Liver (tissue), 9 donors: Measurements from ENCODE around the gene UPF1. TPM values are rescaled to one million over a fixed set of nuclear protein-coding genes. Genes with fewer than 3 reads are reported as not detected.
A peak's percentile ranks its signal among the peaks of the same experiment; 100 is the strongest.

ENCODE experiments used
- DNase-seq: peaks from one replicate; pipeline ENCODE4 v3.0.0-alpha.2; 2017; ENCODE audit warnings: low spot score
- H3K27ac ChIP-seq, 2 donors: one replicate each; pipeline ENCODE4 v1.7.0; 2013; ENCODE audit warnings: inconsistent platforms in 2 of 2, low read length in 2 of 2, control low read depth in 1 of 2, low read depth in 1 of 2, mild to moderate bottlenecking in 1 of 2
- H3K27me3 ChIP-seq, 4 donors: one replicate each; pipeline versions ENCODE4 v1.6.1 to v1.7.0; 2013; ENCODE audit warnings: low read length in 3 of 4, inconsistent platforms in 1 of 4, mild to moderate bottlenecking in 1 of 4, moderate library complexity in 1 of 4; ENCODE audit not compliant: control insufficient read depth in 4 of 4, insufficient read depth in 4 of 4
- H3K36me3 ChIP-seq, 4 donors: one replicate each; pipeline versions ENCODE4 v1.6.1 to v1.7.0; 2013; ENCODE audit warnings: low read length in 3 of 4, mild to moderate bottlenecking in 3 of 4, low read depth in 1 of 4, moderate library complexity in 1 of 4; ENCODE audit not compliant: control insufficient read depth in 4 of 4, insufficient read depth in 3 of 4
- H3K4me1 ChIP-seq, 4 donors: one replicate each; pipeline versions ENCODE4 v1.6.1 to v1.7.0; 2013; ENCODE audit warnings: low read length in 3 of 4, mild to moderate bottlenecking in 3 of 4, moderate library complexity in 1 of 4; ENCODE audit not compliant: control insufficient read depth in 4 of 4, insufficient read depth in 4 of 4
- H3K4me3 ChIP-seq, 3 donors: one replicate each; pipeline versions ENCODE4 v1.6.1 to v1.7.0; 2013; ENCODE audit warnings: low read length in 3 of 3, control low read depth in 1 of 3, low read depth in 1 of 3, mild to moderate bottlenecking in 1 of 3
- H3K9ac ChIP-seq, 2 donors: one replicate each; pipeline ENCODE4 v1.7.0; 2013; ENCODE audit warnings: low read length in 2 of 2, mild to moderate bottlenecking in 2 of 2, moderate library complexity in 2 of 2, control low read depth in 1 of 2, low read depth in 1 of 2
- H3K9me3 ChIP-seq, 4 donors: one replicate each; pipeline versions ENCODE4 v1.6.1 to v1.7.0; 2013; ENCODE audit warnings: low read length in 3 of 4; ENCODE audit not compliant: control insufficient read depth in 4 of 4
- ATF3 ChIP-seq: IDR thresholded peaks from 2 replicates; pipeline ENCODE4 v1.6.1; 2016; ENCODE audit warnings: antibody characterized with exemption
- CTCF ChIP-seq: fragments of 150-350 bp; IDR thresholded peaks from 2 replicates; pipeline ENCODE4 v1.5.1; 2017; ENCODE audit warnings: improper control_type of control experiment, low read depth, low read length; ENCODE audit not compliant: missing input control
- EGR1 ChIP-seq, 2 donors: IDR thresholded peaks; 2 replicates each; pipeline ENCODE4 v1.6.1; 2016 to 2018; ENCODE audit warnings: antibody characterized with exemption in 2 of 2, low read depth in 2 of 2
- FOXA1 ChIP-seq: IDR thresholded peaks from 2 replicates; pipeline ENCODE4 v1.6.1; 2016; ENCODE audit warnings: antibody characterized with exemption
- FOXA2 ChIP-seq: IDR thresholded peaks from 2 replicates; pipeline ENCODE4 v1.6.1; 2016; ENCODE audit warnings: antibody characterized with exemption
- GABPA ChIP-seq, 2 donors: IDR thresholded peaks in 1 of 2; conservative IDR thresholded peaks in 1 of 2; 2 replicates each; pipeline ENCODE4 v1.6.1; 2016; ENCODE audit warnings: antibody characterized with exemption in 2 of 2, mild to moderate bottlenecking in 1 of 2, moderate library complexity in 1 of 2
- HNF4G ChIP-seq: IDR thresholded peaks from 2 replicates; pipeline ENCODE4 v1.6.1; 2016; ENCODE audit warnings: antibody characterized with exemption
- JUND ChIP-seq, 2 donors: IDR thresholded peaks; 2 replicates each; pipeline ENCODE4 v1.6.1; 2016; ENCODE audit warnings: antibody characterized with exemption in 2 of 2
- NR2F2 ChIP-seq: IDR thresholded peaks from 2 replicates; pipeline ENCODE4 v1.6.1; 2016; ENCODE audit warnings: antibody characterized with exemption
- RAD21 ChIP-seq, 2 donors: IDR thresholded peaks; 2 replicates each; pipeline ENCODE4 v1.6.1; 2016; ENCODE audit warnings: antibody characterized with exemption in 2 of 2, mild to moderate bottlenecking in 2 of 2
- REST ChIP-seq: IDR thresholded peaks from 2 replicates; pipeline ENCODE4 v1.6.1; 2016; ENCODE audit warnings: antibody characterized with exemption, mild to moderate bottlenecking
- TAF1 ChIP-seq: conservative IDR thresholded peaks from 2 replicates; pipeline ENCODE4 v1.6.1; 2016; ENCODE audit warnings: antibody characterized with exemption, mild to moderate bottlenecking
- ZBTB33 ChIP-seq: IDR thresholded peaks from 2 replicates; pipeline ENCODE4 v1.6.1; 2016; ENCODE audit warnings: antibody characterized with exemption
- WGBS: extraction: QIAGEN DNeasy Blood & Tissue Kit; methylation state at CpG from one replicate; pipeline ENCODE4 v1.1.7; 2013; 5-methylcytosine and 5-hydroxymethylcytosine counted together
- polyA plus RNA-seq, 2 donors: library from polyadenylated mRNA; stranded (reverse) in 1 of 2; unstranded in 1 of 2; fragments of 200-250 nt in 1 of 2; fragments of >200 nt in 1 of 2; fragmentation: Nextera tagmentation in 1 of 2; extraction: Ambion mirVana in 1 of 2; gene quantifications; one replicate each; pipeline versions ENCODE4 v1.2.1 to v1.2.3, GENCODE V29; 2013 to 2015
- total RNA-seq, 2 donors: library from RNA; depleted of rRNA; stranded (reverse); fragments of >200 nt; gene quantifications; one replicate each; pipeline ENCODE4 v1.2.3, GENCODE V29; 2014
- donor health status: healthy.
- donor health status: healthy.
- donor health status: healthy.
- donor health status: healthy.
- donor health status: healthy.

Gene UPF1
- total and polyA plus RNA-seq, 4 donors = 5.7 to 51.0 (median 35.2) TPM

GRCh38 chr19:18846862-18847548 is 15.2 kb downstream of the UPF1 start:
- H3K4me1 ChIP-seq = peaks cover 0 to 31% (median 16%) of the 10 kb centered on the region in 4 donors
- no peak overlapping the region for H3K27ac ChIP-seq
- DNase-seq = peak; percentile 79
- no peak overlapping the region for H3K9ac ChIP-seq
- no peak overlapping the region for H3K4me3 ChIP-seq
- no peaks in the 10 kb centered on the region for H3K27me3 ChIP-seq
- WGBS = 64% methylated on average over 19 of the region's 19 CpGs
- TF ChIP-seq REST (no peak), GABPA (IDR thresholded peaks at IDR 0.05 in 1 of 2, conservative IDR thresholded peaks at IDR 0.05 in 1 of 2) (no peak), ATF3 (no peak), FOXA1 (no peak), FOXA2 (no peak), CTCF (peak; percentile 84), ZBTB33 (no peak), TAF1 (no peak), JUND (IDR thresholded peaks at IDR 0.05) (no peak), EGR1 (IDR thresholded peaks at IDR 0.05; ENCODE audit: low read depth in 2 of 2) (no peak), RAD21 (IDR thresholded peaks at IDR 0.05) (peak; percentile 95), NR2F2 (no peak), HNF4G (no peak)
- H3K9me3 ChIP-seq = no peaks in the 10 kb centered on the region
- peaks cover 13 to 31% (median 21%) of the 10 kb centered on the region in 4 donors for H3K36me3 ChIP-seq
